Measurements from ENCODE around the gene NOVA2.
"Not testable (repeated sequence)": the region's sequence is repeated elsewhere in the genome, so short reads cannot be mapped to it uniquely, and the experiment has no call there.

The NOVA2 gene

GRCh38 chr19:45895983-45896599 is 77.6 kb downstream of the NOVA2 start:
- not testable (repeated sequence) for DNase-seq (ENCODE audit: low read depth, low spot score)

GRCh38 chr19:45895519-45895972 is 78.1 kb downstream of the NOVA2 start:
- DNase-seq (ENCODE audit: low read depth, low spot score), result no peak

- no peak for DNase-seq (ENCODE audit: low read depth, low spot score)
Measured at GRCh38 chr19:45890877-45891276, 82.8 kb downstream of the NOVA2 start.

- no peak for DNase-seq (ENCODE audit: low read depth, low spot score)
Measured at GRCh38 chr19:45889210-45889885, 84.3 kb downstream of the NOVA2 start.

- no peak for DNase-seq (ENCODE audit: low read depth, low spot score)
Measured at GRCh38 chr19:45887200-45887710, 86.4 kb downstream of the NOVA2 start.

- DNase-seq (ENCODE audit: low read depth, low spot score), result peak; percentile 86
Measured at GRCh38 chr19:45886427-45887199, 87.1 kb downstream of the NOVA2 start.

- peak; percentile 80 for DNase-seq (ENCODE audit: low read depth, low spot score)
Measured at GRCh38 chr19:45885556-45886426, 87.9 kb downstream of the NOVA2 start, which contains the start of gene IRF2BP1. TSS of gene IRF2BP1 (minus strand) at chr19:45886141. CDS start at chr19:45885774, 367 bp downstream.

- DNase-seq (ENCODE audit: low read depth, low spot score), result no peak
Measured at GRCh38 chr19:45884682-45885555, 88.7 kb downstream of the NOVA2 start.

GRCh38 chr19:45883881-45884681 is 89.6 kb downstream of the NOVA2 start:
- no peak for DNase-seq (ENCODE audit: low read depth, low spot score)

Measured in activated CD4-positive, CD25-positive, alpha-beta regulatory T cell treated with anti-CD3 and anti-CD28 coated beads, Interleukin-2, amount 50 U/mL, for 16 hours (primary cell).